Activated naive CD4-positive, alpha-beta T cell (primary cell): ENCODE results near the gene ANKRD49.
A peak's percentile ranks its signal among the peaks of the same experiment; 100 is the strongest.

Source experiments
- DNase-seq, 4 experiments: peaks; one replicate each; lab custom pipeline; 2025; lab: John Stamatoyannopoulos, UW

Gene ANKRD49

DNA sequence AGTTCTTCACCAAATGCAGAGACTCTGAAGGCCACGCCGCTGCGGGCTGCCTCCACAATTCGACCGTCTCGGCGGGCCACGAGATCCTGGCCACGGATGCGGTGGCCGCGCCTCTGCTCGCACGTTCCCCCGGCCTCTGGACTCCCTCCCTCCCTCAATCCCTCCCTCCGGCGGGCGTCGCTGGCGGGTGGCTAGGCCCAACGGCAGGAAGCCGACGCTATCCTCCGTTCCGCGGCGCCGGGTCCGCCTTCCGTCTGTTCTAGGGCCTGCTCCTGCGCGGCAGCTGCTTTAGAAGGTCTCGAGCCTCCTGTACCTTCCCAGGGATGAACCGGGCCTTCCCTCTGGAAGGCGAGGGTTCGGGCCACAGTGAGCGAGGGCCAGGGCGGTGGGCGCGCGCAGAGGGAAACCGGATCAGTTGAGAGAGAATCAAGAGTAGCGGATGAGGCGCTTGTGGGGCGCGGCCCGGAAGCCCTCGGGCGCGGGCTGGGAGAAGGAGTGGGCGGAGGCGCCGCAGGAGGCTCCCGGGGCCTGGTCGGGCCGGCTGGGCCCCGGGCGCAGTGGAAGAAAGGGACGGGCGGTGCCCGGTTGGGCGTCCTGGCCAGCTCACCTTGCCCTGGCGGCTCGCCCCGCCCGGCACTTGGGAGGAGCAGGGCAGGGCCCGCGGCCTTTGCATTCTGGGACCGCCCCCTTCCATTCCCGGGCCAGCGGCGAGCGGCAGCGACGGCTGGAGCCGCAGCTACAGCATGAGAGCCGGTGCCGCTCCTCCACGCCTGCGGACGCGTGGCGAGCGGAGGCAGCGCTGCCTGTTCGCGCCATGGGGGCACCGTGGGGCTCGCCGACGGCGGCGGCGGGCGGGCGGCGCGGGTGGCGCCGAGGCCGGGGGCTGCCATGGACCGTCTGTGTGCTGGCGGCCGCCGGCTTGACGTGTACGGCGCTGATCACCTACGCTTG is 50.2 kb downstream of the ANKRD49 start, which contains the start of gene FUT4:
Gene FUT4, plus strand, starts transcription at position 227 of the 951 bp plus-strand sequence. Its CDS starts 213 bp downstream, at position 440.
- peak; percentile 29 to 65 (median 54) for DNase-seq

DNA sequence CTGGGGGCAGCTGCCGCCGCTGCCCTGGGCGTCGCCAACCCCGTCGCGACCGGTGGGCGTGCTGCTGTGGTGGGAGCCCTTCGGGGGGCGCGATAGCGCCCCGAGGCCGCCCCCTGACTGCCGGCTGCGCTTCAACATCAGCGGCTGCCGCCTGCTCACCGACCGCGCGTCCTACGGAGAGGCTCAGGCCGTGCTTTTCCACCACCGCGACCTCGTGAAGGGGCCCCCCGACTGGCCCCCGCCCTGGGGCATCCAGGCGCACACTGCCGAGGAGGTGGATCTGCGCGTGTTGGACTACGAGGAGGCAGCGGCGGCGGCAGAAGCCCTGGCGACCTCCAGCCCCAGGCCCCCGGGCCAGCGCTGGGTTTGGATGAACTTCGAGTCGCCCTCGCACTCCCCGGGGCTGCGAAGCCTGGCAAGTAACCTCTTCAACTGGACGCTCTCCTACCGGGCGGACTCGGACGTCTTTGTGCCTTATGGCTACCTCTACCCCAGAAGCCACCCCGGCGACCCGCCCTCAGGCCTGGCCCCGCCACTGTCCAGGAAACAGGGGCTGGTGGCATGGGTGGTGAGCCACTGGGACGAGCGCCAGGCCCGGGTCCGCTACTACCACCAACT is 51.0 kb downstream of the ANKRD49 start:
- peak in 1 of 4 experiments; percentile 8 for DNase-seq

DNA sequence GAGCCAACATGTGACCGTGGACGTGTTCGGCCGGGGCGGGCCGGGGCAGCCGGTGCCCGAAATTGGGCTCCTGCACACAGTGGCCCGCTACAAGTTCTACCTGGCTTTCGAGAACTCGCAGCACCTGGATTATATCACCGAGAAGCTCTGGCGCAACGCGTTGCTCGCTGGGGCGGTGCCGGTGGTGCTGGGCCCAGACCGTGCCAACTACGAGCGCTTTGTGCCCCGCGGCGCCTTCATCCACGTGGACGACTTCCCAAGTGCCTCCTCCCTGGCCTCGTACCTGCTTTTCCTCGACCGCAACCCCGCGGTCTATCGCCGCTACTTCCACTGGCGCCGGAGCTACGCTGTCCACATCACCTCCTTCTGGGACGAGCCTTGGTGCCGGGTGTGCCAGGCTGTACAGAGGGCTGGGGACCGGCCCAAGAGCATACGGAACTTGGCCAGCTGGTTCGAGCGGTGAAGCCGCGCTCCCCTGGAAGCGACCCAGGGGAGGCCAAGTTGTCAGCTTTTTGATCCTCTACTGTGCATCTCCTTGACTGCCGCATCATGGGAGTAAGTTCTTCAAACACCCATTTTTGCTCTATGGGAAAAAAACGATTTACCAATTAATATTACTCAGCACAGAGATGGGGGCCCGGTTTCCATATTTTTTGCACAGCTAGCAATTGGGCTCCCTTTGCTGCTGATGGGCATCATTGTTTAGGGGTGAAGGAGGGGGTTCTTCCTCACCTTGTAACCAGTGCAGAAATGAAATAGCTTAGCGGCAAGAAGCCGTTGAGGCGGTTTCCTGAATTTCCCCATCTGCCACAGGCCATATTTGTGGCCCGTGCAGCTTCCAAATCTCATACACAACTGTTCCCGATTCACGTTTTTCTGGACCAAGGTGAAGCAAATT is 51.7 kb downstream of the ANKRD49 start:
- no peak for DNase-seq

DNA sequence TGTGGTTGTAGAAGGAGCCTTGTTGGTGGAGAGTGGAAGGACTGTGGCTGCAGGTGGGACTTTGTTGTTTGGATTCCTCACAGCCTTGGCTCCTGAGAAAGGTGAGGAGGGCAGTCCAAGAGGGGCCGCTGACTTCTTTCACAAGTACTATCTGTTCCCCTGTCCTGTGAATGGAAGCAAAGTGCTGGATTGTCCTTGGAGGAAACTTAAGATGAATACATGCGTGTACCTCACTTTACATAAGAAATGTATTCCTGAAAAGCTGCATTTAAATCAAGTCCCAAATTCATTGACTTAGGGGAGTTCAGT is 52.3 kb downstream of the ANKRD49 start:
- DNase-seq, result no peak

DNA sequence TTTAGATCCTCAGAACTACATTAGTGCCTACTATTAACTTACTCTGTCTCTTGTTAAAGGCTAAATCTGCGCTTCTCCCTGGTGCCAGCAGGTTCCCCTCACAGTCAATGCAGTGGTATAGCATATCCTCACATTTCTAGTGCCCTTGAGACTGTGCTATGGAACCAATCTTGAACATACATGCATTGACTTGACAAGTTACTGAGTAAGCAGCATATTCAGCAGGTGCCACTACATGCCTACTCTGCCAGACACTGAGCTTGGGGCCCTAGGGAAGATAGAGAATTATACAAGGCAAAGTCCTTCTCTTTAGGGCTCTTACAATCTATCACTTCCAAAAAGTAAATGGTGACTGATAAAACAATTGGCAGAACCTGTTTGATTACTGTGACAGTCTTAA is 53.1 kb downstream of the ANKRD49 start:
- no peak for DNase-seq

DNA sequence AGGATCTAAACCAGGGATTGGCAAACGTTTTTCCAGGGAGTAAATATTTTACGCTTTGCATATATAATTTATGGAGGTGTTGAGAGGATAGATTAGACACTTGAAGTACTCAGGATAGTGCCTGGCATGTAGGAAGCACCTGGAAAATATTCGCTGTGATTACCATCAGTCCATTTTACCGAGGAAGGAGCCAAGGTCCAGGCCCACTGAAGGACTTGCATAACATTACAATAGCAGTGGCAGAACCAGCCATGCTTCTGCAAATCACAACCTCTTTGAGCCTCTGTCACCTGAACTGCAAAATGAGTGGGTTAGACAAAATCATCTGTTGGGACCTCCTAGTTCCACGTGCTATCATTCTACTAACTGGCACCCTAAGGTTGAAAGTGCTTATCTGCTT is 55.4 kb downstream of the ANKRD49 start:
- DNase-seq, result no peak
